ENCODE data around the gene UBE2M.

DNA sequence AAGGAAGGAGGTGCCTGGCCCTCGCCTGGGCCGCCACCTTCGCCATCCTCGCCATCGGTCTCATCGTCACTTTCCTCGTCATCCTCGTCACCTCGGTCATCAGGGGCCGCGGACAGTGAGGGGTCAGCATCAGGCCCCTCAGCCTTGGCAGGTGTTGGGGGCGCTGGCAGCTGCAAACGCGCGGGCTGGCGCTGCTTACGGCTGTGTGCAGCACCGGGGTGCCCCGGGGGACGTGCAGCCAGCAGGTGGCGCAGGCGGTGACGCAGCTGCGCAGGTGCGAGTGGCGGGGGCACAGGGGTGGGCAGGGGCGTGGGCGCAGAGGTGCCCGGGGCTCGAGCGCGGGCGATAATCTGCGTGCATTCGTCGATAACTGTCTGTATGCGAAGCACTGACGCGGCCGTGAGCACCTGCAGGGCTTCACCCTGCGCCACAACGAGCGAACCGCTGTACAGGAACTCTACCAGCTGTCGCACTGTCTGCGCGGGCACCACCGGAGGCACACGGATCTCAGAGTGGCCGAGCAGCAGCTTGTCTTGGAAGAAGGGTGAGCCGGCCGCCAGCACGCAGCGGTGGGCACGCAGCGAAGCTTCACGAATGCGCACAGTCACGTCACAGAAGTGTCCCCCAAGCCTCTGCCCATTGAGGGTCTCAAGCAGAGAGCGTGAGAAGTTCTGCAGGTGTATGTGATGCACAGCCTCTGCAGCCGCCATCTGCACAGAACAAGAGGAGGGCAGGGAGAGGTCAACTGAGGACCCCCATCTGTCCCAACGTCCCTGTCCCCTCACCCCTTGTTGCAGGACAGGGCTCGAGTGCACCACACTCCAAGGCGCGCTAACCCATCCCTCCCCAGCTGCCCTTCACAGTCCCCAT is 41.2 kb downstream of the UBE2M start:
- TF ChIP-seq, protein P1, sequence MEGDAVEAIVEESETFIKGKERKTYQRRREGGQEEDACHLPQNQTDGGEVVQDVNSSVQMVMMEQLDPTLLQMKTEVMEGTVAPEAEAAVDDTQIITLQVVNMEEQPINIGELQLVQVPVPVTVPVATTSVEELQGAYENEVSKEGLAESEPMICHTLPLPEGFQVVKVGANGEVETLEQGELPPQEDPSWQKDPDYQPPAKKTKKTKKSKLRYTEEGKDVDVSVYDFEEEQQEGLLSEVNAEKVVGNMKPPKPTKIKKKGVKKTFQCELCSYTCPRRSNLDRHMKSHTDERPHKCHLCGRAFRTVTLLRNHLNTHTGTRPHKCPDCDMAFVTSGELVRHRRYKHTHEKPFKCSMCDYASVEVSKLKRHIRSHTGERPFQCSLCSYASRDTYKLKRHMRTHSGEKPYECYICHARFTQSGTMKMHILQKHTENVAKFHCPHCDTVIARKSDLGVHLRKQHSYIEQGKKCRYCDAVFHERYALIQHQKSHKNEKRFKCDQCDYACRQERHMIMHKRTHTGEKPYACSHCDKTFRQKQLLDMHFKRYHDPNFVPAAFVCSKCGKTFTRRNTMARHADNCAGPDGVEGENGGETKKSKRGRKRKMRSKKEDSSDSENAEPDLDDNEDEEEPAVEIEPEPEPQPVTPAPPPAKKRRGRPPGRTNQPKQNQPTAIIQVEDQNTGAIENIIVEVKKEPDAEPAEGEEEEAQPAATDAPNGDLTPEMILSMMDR (IDR thresholded peaks at IDR 0.05): no peak
- TF ChIP-seq POLR2A (IDR thresholded peaks at IDR 0.05): no peak
